ENCODE measurements around the gene KRT25. TPM values are rescaled to one million over a fixed set of nuclear protein-coding genes. Genes with fewer than 3 reads are reported as not detected.

Gene KRT25
- total RNA-seq, 1 experiment from 2014 or later: not detected

DNA sequence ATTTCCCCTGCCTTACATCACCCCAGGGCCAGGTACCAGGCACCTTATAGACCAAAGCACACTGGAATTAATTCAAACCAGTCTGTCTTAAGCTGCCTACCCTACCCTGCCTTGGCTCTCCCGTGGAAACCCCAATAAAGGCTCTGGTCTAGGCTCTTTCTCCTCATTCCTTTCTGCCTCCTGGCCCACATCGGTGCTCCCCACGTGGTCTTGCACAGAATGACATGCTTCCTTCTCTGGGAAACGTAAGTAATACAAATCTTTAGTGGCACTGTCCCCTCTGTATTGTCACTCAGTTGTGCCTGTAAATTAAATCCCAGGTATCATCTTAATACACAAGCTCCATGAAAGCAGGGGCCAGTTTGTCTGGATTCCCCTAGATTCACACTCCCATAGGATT, 16.6 kb downstream of the KRT25 start:
- Mint-ChIP-seq H3K27me3 (ENCODE audit: insufficient read depth, unreplicated experiment) (peaks cover 43% of the 10 kb centered on the region), H3K9me3 (ENCODE audit: unreplicated experiment) (peaks cover 8% of the 10 kb centered on the region), H3K4me1 (ENCODE audit: insufficient read depth, unreplicated experiment) (peaks cover 7% of the 10 kb centered on the region), H3K27ac (ENCODE audit: low read depth, unreplicated experiment) (no peak overlapping the region), H3K36me3 (ENCODE audit: insufficient read depth, unreplicated experiment) (no peaks in the 10 kb centered on the region), H3K4me3 (ENCODE audit: unreplicated experiment) (no peak overlapping the region)
- TF ChIP-seq, protein P1, sequence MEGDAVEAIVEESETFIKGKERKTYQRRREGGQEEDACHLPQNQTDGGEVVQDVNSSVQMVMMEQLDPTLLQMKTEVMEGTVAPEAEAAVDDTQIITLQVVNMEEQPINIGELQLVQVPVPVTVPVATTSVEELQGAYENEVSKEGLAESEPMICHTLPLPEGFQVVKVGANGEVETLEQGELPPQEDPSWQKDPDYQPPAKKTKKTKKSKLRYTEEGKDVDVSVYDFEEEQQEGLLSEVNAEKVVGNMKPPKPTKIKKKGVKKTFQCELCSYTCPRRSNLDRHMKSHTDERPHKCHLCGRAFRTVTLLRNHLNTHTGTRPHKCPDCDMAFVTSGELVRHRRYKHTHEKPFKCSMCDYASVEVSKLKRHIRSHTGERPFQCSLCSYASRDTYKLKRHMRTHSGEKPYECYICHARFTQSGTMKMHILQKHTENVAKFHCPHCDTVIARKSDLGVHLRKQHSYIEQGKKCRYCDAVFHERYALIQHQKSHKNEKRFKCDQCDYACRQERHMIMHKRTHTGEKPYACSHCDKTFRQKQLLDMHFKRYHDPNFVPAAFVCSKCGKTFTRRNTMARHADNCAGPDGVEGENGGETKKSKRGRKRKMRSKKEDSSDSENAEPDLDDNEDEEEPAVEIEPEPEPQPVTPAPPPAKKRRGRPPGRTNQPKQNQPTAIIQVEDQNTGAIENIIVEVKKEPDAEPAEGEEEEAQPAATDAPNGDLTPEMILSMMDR (IDR thresholded peaks at IDR 0.05; ENCODE audit: unreplicated experiment): no peak
- intact Hi-C loops (cut with micrococcal nuclease): no loop called here
- DNase-seq (ENCODE audit: unreplicated experiment): no peak
- no TSS peak for BruUV-seq (replicated peaks)
- CTCF ChIA-PET: no interaction called here
- POLR2A ChIA-PET: no interaction called here

DNA sequence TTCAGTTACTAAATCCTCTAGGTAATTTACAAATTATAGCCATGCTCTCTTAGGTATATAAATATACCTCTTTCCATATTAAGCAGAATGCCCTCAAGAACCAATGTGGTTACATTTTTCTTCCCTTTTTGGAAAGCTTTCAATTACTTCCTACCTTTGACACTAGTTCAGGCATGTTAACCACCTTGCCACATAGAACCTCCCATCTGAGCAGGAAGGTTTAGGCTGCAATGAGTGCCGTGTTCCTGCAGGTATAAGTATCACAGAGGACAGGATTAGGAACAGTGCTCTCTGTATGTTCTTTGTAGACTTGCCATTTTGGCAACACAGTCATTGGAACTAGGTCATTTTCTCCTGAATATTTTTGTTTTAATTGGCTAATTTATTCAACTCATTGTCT, 20.1 kb downstream of the KRT25 start:
- H3K27me3 Mint-ChIP-seq (ENCODE audit: insufficient read depth, unreplicated experiment): peaks cover 43% of the 10 kb centered on the region
- BruUV-seq (replicated peaks): no TSS peak
- no peaks in the 10 kb centered on the region for H3K9me3 Mint-ChIP-seq (ENCODE audit: unreplicated experiment)
- intact Hi-C loops (cut with micrococcal nuclease): no loop called here
- TF ChIP-seq, protein P1 (IDR thresholded peaks at IDR 0.05; ENCODE audit: unreplicated experiment): no peak
- H3K36me3 Mint-ChIP-seq (ENCODE audit: insufficient read depth, unreplicated experiment): no peaks in the 10 kb centered on the region
- H3K27ac Mint-ChIP-seq (ENCODE audit: low read depth, unreplicated experiment): no peak overlapping the region
- POLR2A ChIA-PET: interaction anchor here (0.6 to 1.8 kb wide), 5 partner anchors 8 to 424 kb away, joined by 3 to 7 read pairs (median 3); partner anchors contain the start of gene SMARCE1
- peak; percentile 52 for DNase-seq (ENCODE audit: unreplicated experiment)
- CTCF ChIA-PET: interaction anchor here (0.8 kb wide), 1 partner anchor 119 kb away, joined by 3 read pairs; no protein-coding TSS in a partner anchor
- no peak overlapping the region for H3K4me3 Mint-ChIP-seq (ENCODE audit: unreplicated experiment)
- peaks cover 7% of the 10 kb centered on the region for H3K4me1 Mint-ChIP-seq (ENCODE audit: insufficient read depth, unreplicated experiment)

DNA sequence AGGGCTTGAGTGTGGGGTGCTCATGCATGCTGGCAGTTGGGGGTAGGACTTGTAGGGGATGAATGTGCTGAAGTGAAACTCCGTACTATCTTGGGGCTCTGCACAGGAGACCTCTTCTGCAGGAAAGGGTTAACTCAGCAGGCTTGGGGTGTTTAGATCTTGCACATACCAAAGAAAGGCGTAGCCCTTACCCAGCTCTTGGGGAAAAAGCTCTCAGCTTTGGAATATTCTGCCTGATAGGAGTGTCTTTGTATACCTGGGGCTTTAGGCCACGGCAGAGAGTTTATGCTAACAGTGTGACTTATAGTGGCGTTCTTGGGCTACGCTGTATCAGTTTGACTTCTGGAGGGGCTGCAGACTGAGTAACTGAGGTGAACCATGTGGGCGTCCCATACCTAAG, 21.1 kb downstream of the KRT25 start:
- no peaks in the 10 kb centered on the region for H3K9me3 Mint-ChIP-seq (ENCODE audit: unreplicated experiment)
- no TSS peak for BruUV-seq (replicated peaks)
- no peaks in the 10 kb centered on the region for H3K36me3 Mint-ChIP-seq (ENCODE audit: insufficient read depth, unreplicated experiment)
- TF ChIP-seq, protein P1 (IDR thresholded peaks at IDR 0.05; ENCODE audit: unreplicated experiment): no peak
- no peak overlapping the region for H3K4me3 Mint-ChIP-seq (ENCODE audit: unreplicated experiment)
- ChIA-PET POLR2A (interaction anchor here (0.8 to 0.9 kb wide), 2 partner anchors 9 to 11 kb away, joined by 3 read pairs; no protein-coding TSS in a partner anchor), CTCF (interaction anchor here (0.6 kb wide), 2 partner anchors 120 to 175 kb away, joined by 3 to 4 read pairs; no protein-coding TSS in a partner anchor)
- intact Hi-C loops (cut with micrococcal nuclease): no loop called here
- H3K27ac Mint-ChIP-seq (ENCODE audit: low read depth, unreplicated experiment): no peak overlapping the region
- no peak for DNase-seq (ENCODE audit: unreplicated experiment)
- H3K4me1 Mint-ChIP-seq (ENCODE audit: insufficient read depth, unreplicated experiment): peaks cover 7% of the 10 kb centered on the region
- peaks cover 38% of the 10 kb centered on the region for H3K27me3 Mint-ChIP-seq (ENCODE audit: insufficient read depth, unreplicated experiment)

DNA sequence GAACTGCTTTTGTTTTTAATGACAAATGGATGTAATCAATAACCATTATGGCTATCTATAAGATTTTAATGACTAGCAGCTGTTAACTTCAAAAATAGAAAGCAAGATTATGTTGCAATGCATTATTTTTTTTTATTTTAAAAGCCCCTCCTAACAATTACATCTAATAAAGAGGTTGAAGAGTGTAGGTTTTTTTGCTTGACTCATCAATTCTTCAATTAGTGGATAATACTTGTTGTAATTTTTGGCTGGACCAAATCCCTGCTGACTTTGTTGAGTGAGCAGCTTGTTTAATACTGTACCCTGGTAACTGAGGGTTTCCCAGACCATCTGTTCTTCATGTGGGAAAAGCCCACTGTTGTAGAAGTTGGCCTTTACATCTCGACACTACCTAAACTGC, 24.2 kb downstream of the KRT25 start:
- H3K27me3 Mint-ChIP-seq (ENCODE audit: insufficient read depth, unreplicated experiment): peaks cover 22% of the 10 kb centered on the region
- H3K4me3 Mint-ChIP-seq (ENCODE audit: unreplicated experiment): no peak overlapping the region
- ChIA-PET CTCF (no interaction called here), POLR2A (interaction anchor here (0.7 to 1.5 kb wide), 5 partner anchors 22 to 259 kb away, joined by 3 read pairs; no protein-coding TSS in a partner anchor)
- no peak overlapping the region for H3K27ac Mint-ChIP-seq (ENCODE audit: low read depth, unreplicated experiment)
- H3K36me3 Mint-ChIP-seq (ENCODE audit: insufficient read depth, unreplicated experiment): no peaks in the 10 kb centered on the region
- no peaks in the 10 kb centered on the region for H3K9me3 Mint-ChIP-seq (ENCODE audit: unreplicated experiment)
- intact Hi-C loops (cut with micrococcal nuclease): no loop called here
- TF ChIP-seq, protein P1 (IDR thresholded peaks at IDR 0.05; ENCODE audit: unreplicated experiment): no peak
- DNase-seq (ENCODE audit: unreplicated experiment): no peak
- peaks cover 7% of the 10 kb centered on the region for H3K4me1 Mint-ChIP-seq (ENCODE audit: insufficient read depth, unreplicated experiment)
- no TSS peak for BruUV-seq (replicated peaks)
